Breast epithelium (tissue), 4 donors: Measurements from ENCODE around the gene MICALL1. TPM values are rescaled to one million over a fixed set of nuclear protein-coding genes. Genes with fewer than 3 reads are reported as not detected.

ENCODE experiments used
- DNase-seq, 2 donors: peaks; one replicate each; pipeline ENCODE4 v3.0.0-alpha.2; 2019; ENCODE audit warnings: low spot score in 2 of 2
- H3K27ac ChIP-seq, 2 donors: fragments of 200-600 bp; sonication (generic) in 1 of 2; one replicate each; pipeline ENCODE4 v1.5.1; 2016 to 2019; ENCODE audit warnings: mild to moderate bottlenecking in 1 of 2
- H3K27me3 ChIP-seq, 2 donors: fragments of 200-600 bp; sonication (generic) in 1 of 2; one replicate each; pipeline versions ENCODE4 v1.5.1 to v1.6.0; 2017 to 2019; ENCODE audit warnings: control low read depth in 1 of 2, mild to moderate bottlenecking in 1 of 2
- H3K36me3 ChIP-seq: fragments of 200-600 bp; one replicate; pipeline ENCODE4 v1.5.1; 2019
- H3K4me1 ChIP-seq, 2 donors: fragments of 200-600 bp; sonication (generic); one replicate each; pipeline ENCODE4 v1.5.1; 2016 to 2019; ENCODE audit warnings: control low read depth in 1 of 2
- H3K4me3 ChIP-seq, 3 donors: fragments of 200-600 bp; sonication (generic); 1 replicate in 2 of 3; 2 replicates in 1 of 3; pipeline ENCODE4 v1.5.1; 2016 to 2019; ENCODE audit warnings: mild to moderate bottlenecking in 3 of 3, moderate library complexity in 2 of 3
- H3K9me3 ChIP-seq, 2 donors: fragments of 200-600 bp; sonication (generic) in 1 of 2; one replicate each; pipeline ENCODE4 v1.5.1; 2016 to 2019; ENCODE audit warnings: control low read depth in 1 of 2
- POLR2A ChIP-seq: fragments of 450-650 bp; IDR thresholded peaks from one replicate; pipeline ENCODE4 v1.6.1; 2016; ENCODE audit warnings: antibody characterized with exemption, mild to moderate bottlenecking, moderate library complexity
- POLR2AphosphoS5 ChIP-seq, 3 donors: sonication (generic); formaldehyde crosslinking; IDR thresholded peaks; one replicate each; pipeline ENCODE4 v1.6.1; 2017; ENCODE audit warnings: antibody characterized with exemption in 3 of 3
- intact Hi-C: fragments of 100-400 bp; cut with DNase I; formaldehyde crosslinking; loops from one replicate; pipeline ENCODE4 v1.15.1; 2023; ENCODE audit warnings: low total_unique reads
- total RNA-seq, 3 donors: library from RNA; depleted of rRNA; stranded (reverse); fragments of >200 nt; gene quantifications; one replicate each; pipeline ENCODE4 v1.1.0, GENCODE V29; 2016
- TF ChIP-seq, protein P1 (sequence below), 3 donors: fragments of 450-650 bp; IDR thresholded peaks; one replicate each; pipeline ENCODE4 v1.5.1; 2016 to 2017; ENCODE audit warnings: antibody characterized with exemption in 3 of 3, mild to moderate bottlenecking in 3 of 3, moderate library complexity in 3 of 3

The MICALL1 gene
- total RNA-seq, 3 donors from 2014 or later: 8.6 to 25.6 (median 22.0) TPM

DNA sequence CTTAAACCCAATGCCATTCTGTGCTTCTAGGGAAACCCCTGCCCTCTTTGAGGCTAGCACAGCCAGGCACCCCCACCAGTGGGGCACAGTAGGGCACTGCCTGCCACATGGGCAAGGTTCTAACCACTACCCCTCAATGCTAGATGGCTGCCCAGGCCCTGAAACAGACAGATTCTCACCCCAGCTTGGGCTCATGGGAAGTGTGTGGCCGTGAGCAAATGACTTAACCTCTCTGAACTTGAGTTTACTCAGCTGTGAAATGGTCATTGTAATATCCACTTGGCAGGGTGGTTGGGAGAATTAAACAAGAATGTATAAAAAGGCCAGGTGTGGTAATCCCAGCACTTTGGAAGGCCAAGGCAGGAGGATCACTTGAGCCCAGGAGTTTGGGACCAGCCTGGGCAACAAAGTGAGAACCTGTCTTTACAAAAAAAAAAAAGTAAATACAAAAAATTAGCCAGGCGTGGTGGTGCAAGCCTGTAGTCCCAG is 24.9 kb downstream of the MICALL1 start:
- Histone ChIP-seq H3K4me1 (peaks cover 8 to 13% of the 10 kb centered on the region in 2 donors), H3K4me3 (no peak overlapping the region), H3K27me3 (no peaks in the 10 kb centered on the region), H3K9me3 (no peaks in the 10 kb centered on the region), H3K27ac (no peak overlapping the region), H3K36me3 (no peaks in the 10 kb centered on the region)
- TF ChIP-seq POLR2A (no peak), POLR2AphosphoS5 (IDR thresholded peaks at IDR 0.05) (no peak)
- TF ChIP-seq, protein P1, sequence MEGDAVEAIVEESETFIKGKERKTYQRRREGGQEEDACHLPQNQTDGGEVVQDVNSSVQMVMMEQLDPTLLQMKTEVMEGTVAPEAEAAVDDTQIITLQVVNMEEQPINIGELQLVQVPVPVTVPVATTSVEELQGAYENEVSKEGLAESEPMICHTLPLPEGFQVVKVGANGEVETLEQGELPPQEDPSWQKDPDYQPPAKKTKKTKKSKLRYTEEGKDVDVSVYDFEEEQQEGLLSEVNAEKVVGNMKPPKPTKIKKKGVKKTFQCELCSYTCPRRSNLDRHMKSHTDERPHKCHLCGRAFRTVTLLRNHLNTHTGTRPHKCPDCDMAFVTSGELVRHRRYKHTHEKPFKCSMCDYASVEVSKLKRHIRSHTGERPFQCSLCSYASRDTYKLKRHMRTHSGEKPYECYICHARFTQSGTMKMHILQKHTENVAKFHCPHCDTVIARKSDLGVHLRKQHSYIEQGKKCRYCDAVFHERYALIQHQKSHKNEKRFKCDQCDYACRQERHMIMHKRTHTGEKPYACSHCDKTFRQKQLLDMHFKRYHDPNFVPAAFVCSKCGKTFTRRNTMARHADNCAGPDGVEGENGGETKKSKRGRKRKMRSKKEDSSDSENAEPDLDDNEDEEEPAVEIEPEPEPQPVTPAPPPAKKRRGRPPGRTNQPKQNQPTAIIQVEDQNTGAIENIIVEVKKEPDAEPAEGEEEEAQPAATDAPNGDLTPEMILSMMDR (IDR thresholded peaks at IDR 0.05): no peak
- no peak for DNase-seq
- intact Hi-C loops: no loop called here

DNA sequence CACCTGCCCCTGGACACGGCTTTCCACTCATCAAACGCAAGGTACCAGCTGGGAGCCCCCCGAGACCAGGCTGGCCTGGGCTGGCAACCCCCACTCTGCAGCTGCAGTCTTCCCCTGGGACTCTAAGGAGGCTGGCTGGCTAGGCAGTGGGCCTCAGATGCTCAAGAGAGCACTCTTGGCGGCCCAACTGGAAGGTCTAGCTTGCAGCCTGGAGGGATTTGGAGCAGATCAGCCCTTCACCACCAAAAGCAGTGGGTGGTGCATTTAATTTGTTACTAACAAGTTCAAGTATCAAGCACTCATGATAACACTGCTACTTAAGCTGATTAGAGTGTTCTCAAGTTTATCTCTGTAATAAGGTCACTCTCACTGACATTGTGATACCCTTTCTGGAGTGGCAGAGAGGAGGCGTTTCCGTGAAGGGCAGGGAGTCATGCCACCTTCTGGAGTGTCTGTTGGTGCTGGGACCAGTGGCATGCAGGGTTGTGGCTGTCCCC is 25.8 kb downstream of the MICALL1 start:
- no peak for DNase-seq
- TF ChIP-seq POLR2A: no peak
- TF ChIP-seq, protein P1 (IDR thresholded peaks at IDR 0.05): no peak
- no peak for TF ChIP-seq POLR2AphosphoS5 (IDR thresholded peaks at IDR 0.05)
- Histone ChIP-seq H3K4me1 (peaks cover 8 to 13% of the 10 kb centered on the region in 2 donors), H3K4me3 (no peak overlapping the region), H3K27ac (peak overlapping the region; percentile 78 to 83), H3K27me3 (no peaks in the 10 kb centered on the region), H3K9me3 (no peaks in the 10 kb centered on the region), H3K36me3 (no peaks in the 10 kb centered on the region)
- intact Hi-C loops: no loop called here

GRCh38 chr22:37932401-37932800 is 26.3 kb downstream of the MICALL1 start:
- Histone ChIP-seq H3K4me1 (peaks cover 8 to 13% of the 10 kb centered on the region in 2 donors), H3K4me3 (no peak overlapping the region), H3K27me3 (no peaks in the 10 kb centered on the region), H3K9me3 (no peaks in the 10 kb centered on the region), H3K36me3 (no peaks in the 10 kb centered on the region), H3K27ac (peak overlapping the region; percentile 78 to 83)
- DNase-seq: no peak
- intact Hi-C loops: no loop called here
- TF ChIP-seq POLR2AphosphoS5 (IDR thresholded peaks at IDR 0.05) (no peak), POLR2A (no peak)
- TF ChIP-seq, protein P1 (IDR thresholded peaks at IDR 0.05): no peak

- H3K27ac ChIP-seq: peak overlapping the region; percentile 78 to 83
- peaks cover 8 to 13% of the 10 kb centered on the region in 2 donors for H3K4me1 ChIP-seq
- H3K4me3 ChIP-seq: no peak overlapping the region
- TF ChIP-seq, protein P1 (IDR thresholded peaks at IDR 0.05): no peak
- no peak for TF ChIP-seq POLR2AphosphoS5 (IDR thresholded peaks at IDR 0.05)
- TF ChIP-seq POLR2A: no peak
- H3K9me3 ChIP-seq: no peaks in the 10 kb centered on the region
- no peaks in the 10 kb centered on the region for H3K36me3 ChIP-seq
- no peak for DNase-seq
- intact Hi-C loops: no loop called here
- no peaks in the 10 kb centered on the region for H3K27me3 ChIP-seq
These were observed 26.9 kb downstream of the MICALL1 start for GRCh38 chr22:37932821-37933578.

DNA sequence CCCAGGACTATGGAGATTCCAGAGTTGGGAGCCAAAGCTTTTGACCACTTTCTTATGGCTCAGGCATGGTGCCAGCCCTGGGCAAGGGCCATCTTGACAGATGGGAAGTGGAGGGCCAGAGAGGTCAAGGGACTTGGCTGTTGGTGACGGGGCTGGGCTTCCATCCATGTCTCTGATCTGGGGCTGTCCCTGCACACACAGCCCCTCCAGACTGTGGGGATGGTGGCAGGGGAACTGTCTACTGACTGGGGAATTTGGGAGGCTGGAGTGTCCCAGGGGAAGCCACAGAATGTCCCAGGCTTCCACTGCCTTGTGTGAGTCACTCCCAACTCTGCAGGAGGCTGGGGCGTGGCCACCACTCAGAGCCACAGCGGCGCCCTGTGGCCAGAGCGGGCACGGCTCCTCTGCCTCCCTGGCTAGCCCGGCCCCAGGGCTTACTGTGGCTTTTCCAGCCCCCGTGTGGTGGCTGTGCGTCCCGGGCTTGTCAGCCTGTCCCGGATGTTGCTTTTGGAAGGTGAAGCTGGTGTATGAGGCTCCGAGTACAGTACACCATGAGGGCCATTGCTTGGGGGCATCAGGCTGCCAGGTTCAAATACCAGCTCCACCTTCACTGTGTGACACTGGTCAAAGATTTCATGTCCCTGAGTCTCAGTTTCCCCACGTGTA is 27.7 kb downstream of the MICALL1 start:
- no peak overlapping the region for H3K4me3 ChIP-seq
- peaks cover 8 to 13% of the 10 kb centered on the region in 2 donors for H3K4me1 ChIP-seq
- no peaks in the 10 kb centered on the region for H3K9me3 ChIP-seq
- intact Hi-C loops: no loop called here
- DNase-seq: peak; percentile 90 to 91
- TF ChIP-seq, protein P1 (IDR thresholded peaks at IDR 0.05): peak; percentile 87 to 98 (median 98)
- TF ChIP-seq POLR2AphosphoS5 (IDR thresholded peaks at IDR 0.05) (peak; percentile 40 to 70 (median 60)), POLR2A (no peak)
- H3K36me3 ChIP-seq: no peaks in the 10 kb centered on the region
- H3K27ac ChIP-seq: peak overlapping the region; percentile 78 to 83
- no peaks in the 10 kb centered on the region for H3K27me3 ChIP-seq
